Activated CD8-positive, alpha-beta memory T cell treated with anti-CD3 and anti-CD28 coated beads for 1 hour (primary cell): Measurements from ENCODE around the gene PAQR5.

Source experiments
- DNase-seq, 2 donors: peaks; one replicate each; pipeline ENCODE4 v3.0.0-alpha.2; 2020; ENCODE audit warnings: low read depth in 1 of 2; ENCODE audit errors: extremely low read depth in 1 of 2

The PAQR5 gene

DNA sequence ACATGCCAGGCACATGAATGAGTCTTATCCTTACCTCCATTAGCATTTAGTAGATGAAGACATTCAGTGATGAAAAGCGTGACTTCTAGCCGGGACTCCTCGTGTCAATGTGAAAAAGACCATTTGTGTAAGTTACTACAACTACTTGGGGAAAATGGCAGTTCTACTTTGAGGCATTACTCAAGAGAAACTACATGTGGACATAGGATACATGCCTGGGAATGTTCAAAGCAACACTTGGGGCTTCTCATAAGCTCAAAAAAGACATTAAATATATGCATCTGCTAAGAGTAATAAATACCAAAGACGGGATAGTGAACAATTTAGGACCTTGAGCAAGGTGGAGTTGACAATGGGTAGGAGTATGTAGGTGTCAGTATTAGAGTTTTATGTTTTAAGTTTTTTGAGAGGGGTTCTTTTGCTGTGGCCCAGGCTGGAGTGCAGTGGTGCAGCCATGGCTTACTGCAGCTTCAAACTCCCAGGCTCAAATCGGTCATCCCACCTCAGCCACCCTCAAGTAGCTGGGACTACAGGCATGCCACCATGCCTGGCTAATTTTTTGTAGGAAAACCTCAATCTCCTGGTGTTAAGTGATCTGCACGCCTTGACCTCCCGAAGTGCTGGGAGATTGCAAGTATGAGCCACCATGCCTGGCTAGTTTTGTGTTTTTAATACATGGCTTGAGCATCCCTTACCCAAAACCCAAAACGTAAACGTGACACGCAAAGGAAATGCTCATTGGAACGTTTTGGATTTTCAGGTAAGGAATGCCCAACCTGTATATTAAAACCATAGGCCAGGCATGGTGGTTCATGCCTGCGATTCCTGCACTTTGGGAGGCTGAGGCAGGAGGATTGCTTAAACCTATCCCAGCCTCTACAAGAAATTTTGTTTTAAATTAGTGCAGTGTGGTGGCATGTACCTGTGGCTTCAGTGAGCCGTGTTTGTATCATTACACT, 157.8 kb downstream of the PAQR5 start:
- DNase-seq: no peak
